ENCODE measurements around the gene LRAT. TPM values are rescaled to one million over a fixed set of nuclear protein-coding genes. Genes with fewer than 3 reads are reported as not detected.

LRAT gene
- total and polyA plus RNA-seq, 9 of the 15 experiments (the other 6 are each of a cell fraction or from before 2014, with no cell fraction given): 0.03 to 0.41 (median 0.07) TPM; not detected in 4

DNA sequence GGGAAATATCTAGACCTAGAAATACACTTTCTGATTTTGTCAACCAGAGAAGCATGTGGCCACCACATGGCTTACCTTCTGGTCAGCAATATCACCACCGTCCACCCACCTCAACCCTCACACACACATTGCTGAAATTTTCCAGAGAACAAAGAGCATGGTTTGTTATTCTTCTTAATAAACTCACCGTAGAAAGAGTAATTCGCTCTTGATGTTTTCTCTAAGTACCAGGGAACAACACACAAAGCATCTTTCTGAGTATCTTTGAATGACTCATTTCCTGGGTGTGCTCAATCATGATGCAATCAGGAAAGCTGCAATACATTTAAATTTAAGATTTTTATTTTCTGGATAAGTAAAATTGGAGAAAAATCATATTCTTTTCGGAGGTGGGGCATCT is 24.7 kb upstream of the LRAT start:
- no TSS peak for BruUV-seq (replicated peaks)
- H3K27ac ChIP-seq (ENCODE audit: extremely low read depth, low read depth, low read length): no peak overlapping the region
- intact Hi-C loops (cut with micrococcal nuclease) (no loop called here), in situ Hi-C loops (cut with MboI) (no loop called here)
- ChIA-PET POLR2A (no interaction called here), CTCF (ENCODE audit: low intra/inter-chr PET ratio) (no interaction called here)
- ATAC-seq: no peak
- no peak for DNase-seq (ENCODE audit: extremely low read depth in 1 of 4, low spot score in 3 of 4)
- no peak for FAIRE-seq
- no peaks in the 10 kb centered on the region; a peak in 2 of 5 replicates for H3K4me1 ChIP-seq (replicated peaks in 1 of 2; ENCODE audit: control insufficient read depth in 2 of 2, insufficient read depth in 2 of 2, low read length in 2 of 2)
- no peak overlapping the region for H3K9ac ChIP-seq (ENCODE audit: insufficient read depth in 1 of 2, low read depth in 2 of 2, low read length in 2 of 2)
- H3K79me2 ChIP-seq (ENCODE audit: control insufficient read depth, insufficient read depth, low read length): no peaks in the 10 kb centered on the region
- no peaks in the 10 kb centered on the region for H4K20me1 ChIP-seq (replicated peaks; ENCODE audit: control insufficient read depth, insufficient read depth, low read length)
- no peak overlapping the region for H3K4me2 ChIP-seq (ENCODE audit: insufficient read depth, low read length)
- H3K9me1 ChIP-seq (ENCODE audit: control insufficient read depth, insufficient read depth, low read length): no peaks in the 10 kb centered on the region
- no peak overlapping the region for H3K4me3 ChIP-seq
- H3K27me3 ChIP-seq (ENCODE audit: control insufficient read depth in 2 of 2, insufficient read depth in 2 of 2, low read length in 2 of 2): no peaks in the 10 kb centered on the region
- H3K36me3 ChIP-seq (ENCODE audit: control insufficient read depth, insufficient read depth, low read length): no peaks in the 10 kb centered on the region
- WGBS (ENCODE audit: insufficient coverage, low coverage, missing lambda C conversion rate): 5% methylated on average over 4 of the region's 4 CpGs
- no peaks in the 10 kb centered on the region for H3K9me3 ChIP-seq (replicated peaks; ENCODE audit: control insufficient read depth, insufficient read depth, low read depth, low read length)
- peak overlapping the region; percentile 33; the same call in 1 of the 2 replicates for H2AFZ ChIP-seq (ENCODE audit: low read depth, low read length)
- TF ChIP-seq, protein P1, sequence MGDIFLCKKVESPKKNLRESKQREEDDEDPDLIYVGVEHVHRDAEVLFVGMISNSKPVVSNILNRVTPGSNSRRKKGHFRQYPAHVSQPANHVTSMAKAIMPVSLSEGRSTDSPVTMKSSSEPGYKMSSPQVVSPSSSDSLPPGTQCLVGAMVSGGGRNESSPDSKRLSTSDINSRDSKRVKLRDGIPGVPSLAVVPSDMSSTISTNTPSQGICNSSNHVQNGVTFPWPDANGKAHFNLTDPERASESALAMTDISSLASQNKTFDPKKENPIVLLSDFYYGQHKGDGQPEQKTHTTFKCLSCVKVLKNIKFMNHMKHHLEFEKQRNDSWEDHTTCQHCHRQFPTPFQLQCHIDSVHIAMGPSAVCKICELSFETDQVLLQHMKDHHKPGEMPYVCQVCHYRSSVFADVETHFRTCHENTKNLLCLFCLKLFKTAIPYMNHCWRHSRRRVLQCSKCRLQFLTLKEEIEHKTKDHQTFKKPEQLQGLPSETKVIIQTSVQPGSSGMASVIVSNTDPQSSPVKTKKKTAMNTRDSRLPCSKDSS (IDR thresholded peaks at IDR 0.05; ENCODE audit: low read depth, partially characterized antibody): no peak
- TF ChIP-seq MEF2A (IDR thresholded peaks at IDR 0.05; ENCODE audit: control insufficient read depth, low read depth, low read length) (no peak), ZBTB8A (IDR thresholded peaks at IDR 0.05; ENCODE audit: partially characterized antibody) (no peak), SIN3A (IDR thresholded peaks at IDR 0.05; ENCODE audit: borderline replicate concordance in 2 of 2, control insufficient read depth in 1 of 2, low read depth in 2 of 2, low read length in 2 of 2) (no peak), TAF7 (tag; IDR thresholded peaks at IDR 0.05) (no peak), MBD2 (IDR thresholded peaks at IDR 0.05; ENCODE audit: borderline replicate concordance, low read depth) (no peak), CREM (IDR thresholded peaks at IDR 0.05; ENCODE audit: low read depth) (no peak), ZNF695 (CRISPR knock-in tag; IDR thresholded peaks at IDR 0.05) (no peak), NR2C2 (CRISPR knock-in tag; IDR thresholded peaks at IDR 0.05) (no peak), NR2C2 (tag; IDR thresholded peaks at IDR 0.05) (no peak), SMAD3 (CRISPR knock-in tag; conservative IDR thresholded peaks at IDR 0.05) (no peak), HNRNPLL (IDR thresholded peaks at IDR 0.05; ENCODE audit: low read depth, low read length, poor library complexity, severe bottlenecking) (no peak), HMGN3 (IDR thresholded peaks at IDR 0.05; ENCODE audit: borderline replicate concordance, extremely low read depth, insufficient read length, low read depth, low read length) (no peak), ZNF668 (CRISPR knock-in tag; IDR thresholded peaks at IDR 0.05) (no peak), RHOXF2B (CRISPR knock-in tag; conservative IDR thresholded peaks at IDR 0.05) (no peak), SMAD4 (CRISPR knock-in tag; conservative IDR thresholded peaks at IDR 0.05) (peak; percentile 54; the same call in 1 of the 2 replicates), POLR2B (IDR thresholded peaks at IDR 0.05; ENCODE audit: low read depth, partially characterized antibody) (no peak), CXXC5 (CRISPR knock-in tag; IDR thresholded peaks at IDR 0.05) (peak; percentile 27; the same call in 1 of the 2 replicates), ZNF274 (IDR thresholded peaks at IDR 0.05; ENCODE audit: borderline replicate concordance, low read depth, low read length) (no peak), TEAD1 (CRISPR knock-in tag; IDR thresholded peaks at IDR 0.05) (no peak)
- TF ChIP-seq, protein P2, sequence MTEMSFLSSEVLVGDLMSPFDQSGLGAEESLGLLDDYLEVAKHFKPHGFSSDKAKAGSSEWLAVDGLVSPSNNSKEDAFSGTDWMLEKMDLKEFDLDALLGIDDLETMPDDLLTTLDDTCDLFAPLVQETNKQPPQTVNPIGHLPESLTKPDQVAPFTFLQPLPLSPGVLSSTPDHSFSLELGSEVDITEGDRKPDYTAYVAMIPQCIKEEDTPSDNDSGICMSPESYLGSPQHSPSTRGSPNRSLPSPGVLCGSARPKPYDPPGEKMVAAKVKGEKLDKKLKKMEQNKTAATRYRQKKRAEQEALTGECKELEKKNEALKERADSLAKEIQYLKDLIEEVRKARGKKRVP (CRISPR knock-in tag; IDR thresholded peaks at IDR 0.05): peak; percentile 63; the same call in 1 of the 2 replicates

Measured in K562 (cell line).